KMS-11 (cell line): ENCODE results near the gene PFKM.

ENCODE experiments used
- H2AFZ ChIP-seq: fragments of 200-600 bp; sonication (generic); 2 replicates; pipeline ENCODE4 v1.6.1; 2016; ENCODE audit warnings: antibody characterized with exemption, mixed run types, low read depth
- H3K27ac ChIP-seq: fragments of 200-600 bp; sonication (generic); 2 replicates; pipeline ENCODE4 v1.6.1; 2016; ENCODE audit warnings: mild to moderate bottlenecking, mixed run types
- H3K27me3 ChIP-seq: fragments of 200-600 bp; sonication (generic); 2 replicates; pipeline ENCODE4 v1.6.1; 2017; ENCODE audit warnings: mild to moderate bottlenecking, low read depth, mixed run types, moderate library complexity; ENCODE audit not compliant: insufficient read depth
- H3K36me3 ChIP-seq: fragments of 200-600 bp; sonication (generic); 2 replicates; pipeline ENCODE4 v1.6.1; 2017; ENCODE audit warnings: mild to moderate bottlenecking, mixed run types; ENCODE audit not compliant: insufficient read depth
- H3K4me1 ChIP-seq: fragments of 200-600 bp; sonication (generic); 2 replicates; pipeline ENCODE4 v1.6.1; 2016; ENCODE audit warnings: mild to moderate bottlenecking, low read depth, mixed run types; ENCODE audit not compliant: poor library complexity, severe bottlenecking
- H3K4me2 ChIP-seq: fragments of 200-600 bp; sonication (generic); 2 replicates; pipeline ENCODE4 v1.7.0; 2016; ENCODE audit warnings: mild to moderate bottlenecking, mixed run types
- H3K4me3 ChIP-seq: fragments of 200-600 bp; sonication (generic); IDR thresholded peaks from 2 replicates; pipeline ENCODE4 v1.6.1; 2017; ENCODE audit warnings: low read depth, low read length, mixed read lengths; ENCODE audit not compliant: insufficient read depth
- H3K79me2 ChIP-seq: fragments of 200-600 bp; sonication (generic); 2 replicates; pipeline ENCODE4 v1.6.1; 2016; ENCODE audit warnings: low read depth, mixed run types; ENCODE audit not compliant: insufficient read depth
- H3K9ac ChIP-seq: fragments of 200-600 bp; sonication (generic); 2 replicates; pipeline ENCODE4 v1.6.1; 2016; ENCODE audit warnings: mild to moderate bottlenecking, mixed run types
- H4K20me1 ChIP-seq: fragments of 200-600 bp; sonication (generic); 2 replicates; pipeline ENCODE4 v1.6.1; 2016; ENCODE audit warnings: mild to moderate bottlenecking, mixed run types; ENCODE audit not compliant: insufficient read depth
- CTCF ChIP-seq: fragments of 200-600 bp; sonication (generic); conservative IDR thresholded peaks from 2 replicates; pipeline ENCODE4 v1.6.1; 2017; ENCODE audit warnings: low read depth, mild to moderate bottlenecking, antibody characterized with exemption, low read length, moderate library complexity, mixed read lengths

The PFKM gene

GRCh38 chr12:48183876-48184548 is 64.8 kb downstream of the PFKM start:
- Histone ChIP-seq H2AFZ (peak overlapping the region; percentile 85), H3K4me3 (no peak overlapping the region), H3K4me1 (peaks cover 11% of the 10 kb centered on the region), H3K27me3 (no peaks in the 10 kb centered on the region), H3K79me2 (no peaks in the 10 kb centered on the region), H3K36me3 (no peaks in the 10 kb centered on the region), H3K4me2 (peak overlapping the region; percentile 72; the same call in 1 of the 2 replicates), H4K20me1 (no peaks in the 10 kb centered on the region), H3K9ac (peak overlapping the region; percentile 9; the same call in 1 of the 2 replicates), H3K27ac (no peak overlapping the region)
- no peak for TF ChIP-seq CTCF

- no peaks in the 10 kb centered on the region for H3K79me2 ChIP-seq
Observed at GRCh38 chr12:48184549-48184922, 65.4 kb downstream of the PFKM start.

GRCh38 chr12:48185181-48185919 is 66.2 kb downstream of the PFKM start:
- H3K27ac ChIP-seq, result no peak overlapping the region
- no peak overlapping the region for H3K4me3 ChIP-seq
- H3K4me1 ChIP-seq, result peaks cover 11% of the 10 kb centered on the region
- no peak for TF ChIP-seq CTCF
- no peaks in the 10 kb centered on the region for H3K27me3 ChIP-seq
- no peaks in the 10 kb centered on the region for H4K20me1 ChIP-seq
- H3K36me3 ChIP-seq, result no peaks in the 10 kb centered on the region
- H3K4me2 ChIP-seq, result no peak overlapping the region
- H3K9ac ChIP-seq, result no peak overlapping the region
- H2AFZ ChIP-seq, result no peak overlapping the region
- no peaks in the 10 kb centered on the region for H3K79me2 ChIP-seq

More at GRCh38 chr12:48184549-48184922, 65.4 kb downstream of the PFKM start:
- no peak overlapping the region for H2AFZ ChIP-seq
- H3K4me1 ChIP-seq, result peaks cover 11% of the 10 kb centered on the region
- no peaks in the 10 kb centered on the region for H3K27me3 ChIP-seq
- no peak for TF ChIP-seq CTCF
- no peak overlapping the region for H3K27ac ChIP-seq
- H3K36me3 ChIP-seq, result no peaks in the 10 kb centered on the region
- no peak overlapping the region for H3K9ac ChIP-seq
- no peak overlapping the region for H3K4me2 ChIP-seq
- H3K4me3 ChIP-seq, result no peak overlapping the region
- H4K20me1 ChIP-seq, result no peaks in the 10 kb centered on the region

- no peak overlapping the region for H3K27ac ChIP-seq
- no peak overlapping the region for H3K9ac ChIP-seq
- no peak overlapping the region for H2AFZ ChIP-seq
- H3K79me2 ChIP-seq, result no peaks in the 10 kb centered on the region
- no peaks in the 10 kb centered on the region for H3K36me3 ChIP-seq
- no peak overlapping the region for H3K4me3 ChIP-seq
- no peaks in the 10 kb centered on the region for H4K20me1 ChIP-seq
- H3K27me3 ChIP-seq, result no peaks in the 10 kb centered on the region
- peaks cover 5% of the 10 kb centered on the region for H3K4me1 ChIP-seq
- H3K4me2 ChIP-seq, result no peak overlapping the region
- TF ChIP-seq CTCF, result no peak
Observed at GRCh38 chr12:48187916-48188695, 68.9 kb downstream of the PFKM start.
